Glomerular visceral epithelial cell (primary cell): ENCODE data around the gene EDC3.
"Not testable (repeated sequence)": the region's sequence is repeated elsewhere in the genome, so short reads cannot be mapped to it uniquely, and the experiment has no call there.

Experiments
- DNase-seq: peaks from one replicate; pipeline ENCODE4 v3.0.0-alpha.2; 2016; ENCODE audit errors: extremely low spot score

Gene EDC3

DNA sequence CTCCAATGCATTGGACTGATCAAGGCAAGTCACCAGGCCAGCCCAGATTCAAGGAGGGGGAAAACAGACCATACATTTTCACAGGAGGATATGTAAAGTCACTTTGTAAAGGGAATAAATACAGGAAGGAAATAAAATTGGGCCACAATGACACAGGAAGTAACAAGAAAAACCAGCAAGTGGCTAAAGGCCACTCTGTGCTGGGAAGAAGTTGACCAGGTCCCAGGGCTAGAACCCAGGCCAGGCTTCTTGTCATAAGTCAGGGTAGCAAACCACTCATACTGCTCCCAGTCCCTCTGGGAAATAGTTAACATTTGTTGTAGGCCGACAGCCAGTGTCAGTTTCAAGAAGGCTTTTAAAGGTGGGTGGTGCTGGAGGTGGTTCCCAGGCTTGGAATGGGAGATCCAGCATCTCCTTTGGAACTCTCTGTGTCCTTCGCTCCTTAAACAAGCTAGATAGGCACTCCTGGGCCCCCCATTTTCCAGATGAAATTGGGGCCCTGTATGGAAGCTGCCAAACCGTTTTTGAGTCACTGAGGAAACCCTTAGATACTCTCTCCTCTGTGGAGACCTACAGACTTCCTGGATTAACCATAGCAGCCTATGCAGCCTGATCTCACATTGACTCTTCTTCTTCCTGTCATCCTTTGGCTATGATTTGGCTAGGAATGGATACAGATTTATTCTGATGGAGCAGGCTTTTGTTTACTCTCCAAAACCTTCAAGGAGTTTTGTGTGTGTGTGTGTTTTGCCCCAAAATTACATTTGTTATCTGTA lies 14.7 kb upstream of the EDC3 start:
- DNase-seq = no peak

GRCh38 chr15:74709892-74710291 lies 14.1 kb upstream of the EDC3 start:
- DNase-seq = no peak

GRCh38 chr15:74709011-74709410 lies 13.2 kb upstream of the EDC3 start:
- no peak for DNase-seq

- DNase-seq = no peak
Measured at GRCh38 chr15:74696808-74697207, 984 bp upstream of the EDC3 start.

DNA sequence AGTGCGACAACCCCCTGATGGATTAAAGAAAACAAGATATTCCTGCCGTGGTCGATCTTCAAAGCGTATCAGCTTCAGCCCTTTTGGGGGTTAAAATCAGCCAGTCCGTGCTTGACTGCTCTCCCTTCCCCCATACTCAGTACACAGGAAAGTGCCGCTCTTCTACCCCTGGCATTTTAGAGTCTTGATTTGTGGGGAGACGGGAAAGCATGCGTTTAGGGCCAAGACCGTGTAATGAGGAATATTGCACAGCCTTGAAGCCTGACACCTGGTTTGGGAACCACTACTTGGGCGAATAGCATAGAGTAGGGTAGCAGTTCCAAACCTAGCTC lies 540 bp upstream of the EDC3 start:
- no peak for DNase-seq

GRCh38 chr15:74692327-74692726 lies 3.5 kb downstream of the EDC3 start:
- no peak for DNase-seq

DNA sequence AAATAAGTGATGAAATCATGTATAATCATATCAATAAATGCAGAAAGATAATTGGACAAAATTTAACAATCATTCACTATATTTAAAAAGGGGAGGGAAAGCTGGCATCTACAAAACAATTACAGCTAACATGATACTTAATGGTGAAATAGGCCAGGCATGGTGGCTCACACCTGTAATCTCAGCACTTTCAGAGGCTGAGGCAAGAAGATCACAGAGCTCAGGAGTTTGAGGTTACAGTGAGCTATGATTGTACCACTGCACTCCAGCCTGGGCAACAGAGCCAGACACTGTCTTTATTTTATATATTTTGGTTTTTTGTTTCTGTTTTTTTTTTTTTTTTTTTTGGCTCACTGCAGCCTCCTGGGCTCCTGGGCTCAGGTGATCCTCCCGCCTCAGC lies 12.1 kb downstream of the EDC3 start:
- DNase-seq = no peak

- no peak for DNase-seq
Measured at GRCh38 chr15:74682954-74683353, 12.9 kb downstream of the EDC3 start.

DNA sequence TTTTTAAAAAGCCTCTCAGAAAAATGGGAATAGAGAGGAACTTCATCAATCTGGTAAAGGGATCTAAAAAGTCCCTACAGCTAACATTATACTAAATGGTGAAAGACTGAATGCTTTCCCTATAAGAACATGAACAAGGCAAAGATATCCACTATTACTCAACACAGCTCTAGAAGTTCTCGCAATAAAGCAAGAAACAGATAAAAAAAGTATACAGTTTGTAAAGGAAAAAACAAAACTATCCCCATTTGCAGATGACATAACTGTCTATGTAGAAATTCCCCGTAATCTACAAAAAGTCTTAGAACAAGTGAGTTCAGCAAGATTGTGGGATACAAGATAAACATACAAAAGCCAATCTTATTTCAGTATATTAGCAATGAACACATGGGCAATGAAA lies 15.4 kb downstream of the EDC3 start:
- no peak for DNase-seq

- DNase-seq = no peak
Measured at GRCh38 chr15:74676801-74677200, 19.0 kb downstream of the EDC3 start.

DNA sequence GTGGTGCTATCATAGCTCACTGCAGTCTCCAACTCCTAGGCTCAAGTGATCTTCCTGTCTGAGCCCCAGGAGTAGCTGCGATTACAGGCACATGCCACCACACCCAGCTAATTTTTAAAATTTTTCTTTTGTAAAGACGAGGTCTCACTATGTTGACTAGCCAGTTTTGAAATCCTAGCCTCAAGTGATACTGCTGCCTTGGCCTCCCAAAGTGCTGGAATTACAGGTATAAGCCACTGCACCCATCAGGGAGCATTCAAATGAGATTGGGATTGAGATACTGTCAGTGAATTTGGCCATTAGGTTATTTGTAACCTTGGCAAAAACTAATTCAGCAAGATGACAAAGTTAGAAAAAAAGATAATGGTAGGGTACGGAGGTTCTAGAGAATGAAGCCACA lies 21.7 kb downstream of the EDC3 start:
- no peak for DNase-seq

DNA sequence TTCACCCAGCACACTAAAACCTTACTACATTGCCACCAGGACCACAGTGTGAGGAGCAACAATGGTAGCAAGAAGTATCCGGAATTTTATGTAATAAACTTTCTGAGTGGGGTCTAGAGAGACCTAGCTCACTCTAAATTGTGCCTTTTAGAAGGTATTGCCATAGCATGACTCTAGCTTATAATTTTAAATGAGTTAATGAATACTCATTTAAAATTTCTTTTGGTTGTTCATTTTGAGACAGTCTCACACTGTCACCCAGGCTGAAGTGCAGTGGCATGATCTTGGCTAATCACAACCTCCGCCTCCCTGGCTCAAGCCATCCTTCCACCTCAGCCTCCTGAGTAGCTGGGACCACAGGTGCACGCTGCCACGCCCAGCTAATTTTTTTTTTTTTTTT lies 26.2 kb downstream of the EDC3 start:
- DNase-seq = no peak

DNA sequence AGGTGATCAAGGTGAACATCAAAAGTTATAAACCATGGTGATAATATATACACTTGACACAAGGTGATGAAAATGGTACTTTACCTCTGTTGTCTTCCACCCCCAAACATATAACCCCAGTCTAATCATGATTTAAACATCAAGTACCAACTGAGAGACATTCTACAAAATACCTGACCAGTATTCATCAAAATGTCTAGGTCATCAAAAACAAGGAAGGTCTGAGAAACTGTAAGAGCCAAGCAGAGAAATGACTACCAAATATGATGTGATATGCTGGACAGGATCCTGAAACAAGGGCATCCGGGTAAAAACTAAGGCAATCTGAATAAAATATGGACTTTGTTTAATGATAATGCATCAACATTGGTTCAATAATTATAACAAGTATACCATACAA lies 27.8 kb downstream of the EDC3 start:
- no peak for DNase-seq

- no peak for DNase-seq
Measured at GRCh38 chr15:74664670-74665069, 31.2 kb downstream of the EDC3 start.

DNA sequence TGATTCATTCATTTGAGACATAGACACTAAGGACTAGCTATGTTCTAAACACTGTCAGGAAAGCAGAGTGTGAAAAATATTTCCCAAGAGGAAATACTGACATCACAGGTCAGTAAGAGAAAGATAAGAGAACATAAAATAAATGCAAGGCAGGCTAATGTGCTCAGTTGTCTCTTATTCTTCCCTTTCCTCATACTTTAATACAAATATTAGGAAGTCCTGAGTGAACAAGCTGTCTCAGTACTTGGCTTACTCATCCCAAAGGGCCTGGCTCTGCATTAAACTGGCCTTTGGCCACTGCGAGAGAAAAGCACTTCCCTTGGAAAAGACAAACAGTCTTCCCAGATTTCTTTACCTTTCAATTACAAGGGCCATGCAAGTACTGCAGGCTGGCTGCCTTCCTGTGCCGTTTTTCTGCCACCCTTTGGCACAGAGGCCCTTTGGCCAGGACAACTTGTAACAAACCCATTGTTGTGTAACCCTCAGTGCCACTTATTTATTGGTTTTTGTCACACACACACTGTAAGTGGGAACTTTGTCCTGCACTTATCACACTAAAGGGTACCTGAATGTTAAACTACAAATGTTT lies 31.7 kb downstream of the EDC3 start:
- no peak for DNase-seq

DNA sequence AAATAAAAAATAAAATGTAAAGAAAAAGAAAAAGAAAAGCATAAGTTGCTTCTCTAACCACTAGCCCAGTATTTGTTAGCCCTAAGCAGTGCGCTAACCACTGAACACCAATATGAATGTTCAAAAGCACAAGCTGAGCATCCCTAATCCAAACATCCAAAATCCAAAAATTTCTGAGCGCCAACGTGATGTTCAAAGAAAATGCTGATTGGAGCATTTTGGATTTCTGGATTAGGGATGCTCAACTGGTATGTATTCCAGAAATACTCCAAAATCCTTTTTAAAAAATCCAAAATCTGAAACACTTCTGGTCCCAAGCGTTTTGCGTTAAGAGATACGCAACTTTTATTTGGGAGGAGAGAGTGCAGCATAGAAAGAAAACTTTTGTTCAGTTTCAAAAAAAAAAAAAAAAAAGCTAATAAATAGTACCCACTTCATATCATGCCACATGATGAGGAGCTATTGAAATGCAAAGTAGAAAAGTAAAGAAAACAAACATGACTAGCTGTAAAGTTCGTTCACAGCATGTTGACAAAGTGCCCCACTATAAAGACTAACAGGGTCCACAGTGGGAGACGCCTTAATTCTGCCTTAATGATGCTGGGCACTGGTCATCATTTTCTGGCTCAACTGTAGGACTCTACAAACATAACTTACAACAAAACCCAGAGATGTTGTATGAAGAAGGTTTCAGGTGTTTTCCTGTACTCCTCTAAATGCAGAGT lies 32.4 kb downstream of the EDC3 start:
- no peak for DNase-seq

DNA sequence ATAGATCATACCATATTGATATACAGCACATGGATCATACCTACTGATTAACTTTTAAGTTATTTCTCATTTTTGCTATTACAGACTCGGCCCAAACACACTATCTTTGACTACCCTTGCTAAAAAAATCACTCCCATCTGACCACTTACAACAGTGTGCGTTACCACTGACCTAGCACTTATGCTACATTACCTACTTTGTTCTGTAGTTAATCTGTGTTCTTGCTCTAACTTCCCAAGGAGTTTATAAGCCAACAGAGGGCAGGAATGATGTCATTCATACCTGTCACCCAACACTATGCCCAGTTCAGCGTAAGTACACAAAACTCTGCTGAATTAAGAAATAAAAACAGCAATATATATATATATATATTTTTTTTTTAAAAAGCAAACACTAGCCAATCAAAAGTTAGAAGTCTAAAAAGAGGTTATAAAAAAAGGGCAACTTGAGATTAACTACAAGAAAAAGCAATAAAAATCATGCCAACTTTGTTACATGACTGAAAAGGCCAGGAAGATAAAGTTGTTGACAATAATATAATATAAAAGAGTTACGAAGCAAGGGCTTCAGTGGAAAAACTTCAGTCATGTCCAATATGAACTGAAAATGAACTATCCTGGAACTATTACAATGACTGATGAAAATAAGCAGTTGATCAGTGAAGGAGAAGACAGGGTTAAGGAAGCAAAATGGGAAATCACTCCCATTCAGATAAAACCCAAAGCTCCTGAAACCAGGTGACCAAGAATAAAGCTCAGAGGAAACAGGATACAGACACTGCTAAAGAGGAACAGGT lies 33.6 kb downstream of the EDC3 start:
- DNase-seq = no peak

- not testable (repeated sequence) for DNase-seq
Measured at GRCh38 chr15:74661280-74661679, 34.5 kb downstream of the EDC3 start.

DNA sequence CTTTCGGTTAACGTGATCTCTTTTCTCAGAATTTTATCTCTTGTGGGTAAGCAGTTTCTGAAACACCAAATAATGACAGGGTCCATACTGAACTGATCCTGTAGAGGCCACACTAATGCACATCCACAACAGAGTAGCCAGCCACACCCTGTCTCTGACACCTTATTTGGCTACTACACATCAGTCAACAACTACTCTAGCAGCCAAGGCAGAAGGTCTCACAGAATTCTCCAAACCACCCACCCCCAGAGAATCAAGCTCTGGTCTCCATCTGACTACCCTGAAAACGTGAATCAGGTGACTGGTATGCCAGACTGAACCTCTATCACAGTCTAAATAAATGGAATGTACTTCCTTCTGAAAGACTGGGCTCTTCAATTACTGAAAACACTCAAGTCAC lies 38.0 kb downstream of the EDC3 start:
- peak; percentile 37 for DNase-seq

DNA sequence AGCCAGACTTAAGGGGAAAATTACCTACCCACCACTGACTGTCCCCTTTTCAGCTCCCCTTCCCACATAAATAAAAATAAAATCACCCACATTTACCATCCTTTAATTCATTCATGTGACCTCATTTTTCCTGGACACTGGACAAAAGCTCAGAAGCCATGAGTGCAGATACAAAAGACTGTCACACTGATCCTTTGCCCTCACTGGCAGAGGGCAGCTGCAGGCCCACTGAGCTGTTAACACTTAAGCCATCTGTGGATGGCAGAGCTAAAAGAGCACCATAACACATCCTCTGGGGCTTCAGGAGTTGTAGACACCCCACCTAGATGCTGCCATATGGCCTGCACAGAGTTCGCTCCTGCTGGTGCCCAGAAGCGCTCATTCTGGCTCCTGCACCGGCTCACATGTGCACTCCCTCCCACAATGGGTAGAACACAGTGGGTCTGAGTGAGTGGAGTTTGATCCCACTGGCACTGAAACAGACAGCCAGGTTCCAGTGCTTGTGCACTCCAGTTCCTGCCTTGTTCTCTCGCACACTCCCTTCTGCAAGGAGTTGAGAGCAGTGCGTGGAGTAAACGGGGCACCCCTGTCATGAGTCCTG lies 38.8 kb downstream of the EDC3 start:
- DNase-seq = no peak

DNA sequence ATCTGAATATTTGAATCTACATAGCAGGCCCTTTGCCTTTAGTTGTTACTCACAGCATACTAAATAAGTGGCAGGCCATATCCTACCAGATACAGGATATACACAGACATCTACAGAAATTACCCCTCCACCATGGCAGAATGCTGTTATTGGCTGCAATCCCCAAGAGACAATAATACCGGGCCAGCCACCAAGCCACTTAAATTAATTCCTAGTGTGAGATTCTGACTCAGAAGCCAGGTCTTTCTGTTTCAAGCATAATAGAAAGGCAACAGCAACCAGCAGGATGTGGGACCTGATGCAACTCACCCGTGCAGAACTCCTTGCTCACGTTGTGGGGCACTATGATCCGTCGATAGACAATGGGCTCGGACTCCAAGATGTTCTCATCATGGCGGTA lies 40.4 kb downstream of the EDC3 start:
- peak; percentile 27 for DNase-seq
